Left renal cortex interstitium (tissue), 4 donors: ENCODE measurements around the gene MMP7. TPM values are rescaled to one million over a fixed set of nuclear protein-coding genes. Genes with fewer than 3 reads are reported as not detected.

Experiments
- DNase-seq, 4 donors: peaks; one replicate each; pipeline ENCODE4 v3.0.0-alpha.2; 2013; ENCODE audit warnings: low read depth in 4 of 4, low spot score in 2 of 4, missing footprints in 1 of 4
- polyA plus RNA-seq, 4 donors: library from polyadenylated mRNA; unstranded; fragments of 120-200 nt; gene quantifications; one replicate each; pipeline ENCODE4 v1.2.1, GENCODE V29; 2013; ENCODE audit not compliant: insufficient read length in 4 of 4

Gene MMP7, protein sequence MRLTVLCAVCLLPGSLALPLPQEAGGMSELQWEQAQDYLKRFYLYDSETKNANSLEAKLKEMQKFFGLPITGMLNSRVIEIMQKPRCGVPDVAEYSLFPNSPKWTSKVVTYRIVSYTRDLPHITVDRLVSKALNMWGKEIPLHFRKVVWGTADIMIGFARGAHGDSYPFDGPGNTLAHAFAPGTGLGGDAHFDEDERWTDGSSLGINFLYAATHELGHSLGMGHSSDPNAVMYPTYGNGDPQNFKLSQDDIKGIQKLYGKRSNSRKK
- polyA plus RNA-seq, result 10 to 100 TPM; 19.8 to 32.3 (median 24.8) TPM

GRCh38 chr11:102530558-102530957 lies at the start of gene MMP7:
Gene MMP7 (minus strand): TSS chr11:102530747. CDS start chr11:102530700, 47 bp downstream.
- no peak for DNase-seq

- DNase-seq, result no peak
Measured at GRCh38 chr11:102577723-102578122, 47.2 kb upstream of the MMP7 start.

DNA sequence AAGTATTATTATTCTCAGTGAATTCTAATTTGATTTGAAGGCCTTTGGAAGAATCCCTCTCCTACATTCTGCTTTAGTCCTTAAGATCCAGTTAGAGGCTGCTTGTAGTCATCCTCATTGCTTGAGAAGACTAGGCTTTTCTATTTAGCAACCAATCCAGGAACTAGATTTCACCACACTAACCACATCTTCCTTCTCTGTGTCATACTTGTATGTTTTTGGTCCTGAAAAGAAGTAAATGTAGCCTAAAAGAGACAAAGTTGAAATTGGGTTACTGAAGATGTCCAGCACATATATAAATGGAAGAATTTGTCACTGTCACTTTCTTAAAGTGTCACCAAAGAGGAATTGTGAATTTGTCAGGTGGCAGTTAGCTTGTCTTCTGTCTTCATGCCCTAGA lies 46.6 kb upstream of the MMP7 start:
- no peak for DNase-seq

- DNase-seq, result no peak
Measured at GRCh38 chr11:102576350-102576749, 45.8 kb upstream of the MMP7 start.

DNA sequence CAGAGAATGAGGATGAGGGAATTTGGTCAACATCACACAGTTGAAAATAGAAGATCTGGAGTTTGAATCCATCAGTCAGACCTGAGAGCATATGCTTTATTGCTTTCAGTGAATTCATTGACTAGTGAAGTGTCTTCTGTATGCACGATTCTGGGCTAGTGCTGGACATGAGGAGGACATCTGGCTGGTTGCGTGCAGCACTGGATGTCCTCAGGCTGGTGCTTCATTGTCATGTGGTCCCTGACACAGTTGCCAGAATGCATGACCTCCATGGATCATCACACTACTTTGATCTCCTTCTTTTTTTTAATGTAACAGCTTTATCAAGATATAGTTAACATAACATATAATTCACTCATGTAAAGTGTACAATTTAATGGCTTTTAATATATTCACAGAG lies 44.5 kb upstream of the MMP7 start:
- DNase-seq, result no peak

DNA sequence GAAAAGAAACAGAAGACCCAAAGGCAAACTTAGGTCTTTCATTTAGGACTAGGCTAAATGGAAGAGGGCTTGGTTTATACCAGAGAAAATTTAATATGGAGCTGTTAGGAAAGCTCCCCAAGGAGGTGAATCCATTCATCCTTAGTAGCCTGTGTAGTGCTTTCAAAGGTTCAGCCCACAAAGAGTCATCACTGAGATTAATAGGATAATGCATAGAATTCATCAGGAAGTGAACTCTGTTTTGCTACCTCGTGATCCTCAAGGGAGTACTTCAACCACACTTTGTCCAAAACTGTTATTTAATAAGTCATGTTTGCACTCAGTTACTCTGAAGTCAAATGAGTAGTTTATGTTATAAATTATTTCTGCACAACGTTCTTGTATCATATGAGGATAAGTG lies 43.3 kb upstream of the MMP7 start:
- DNase-seq, result no peak

DNA sequence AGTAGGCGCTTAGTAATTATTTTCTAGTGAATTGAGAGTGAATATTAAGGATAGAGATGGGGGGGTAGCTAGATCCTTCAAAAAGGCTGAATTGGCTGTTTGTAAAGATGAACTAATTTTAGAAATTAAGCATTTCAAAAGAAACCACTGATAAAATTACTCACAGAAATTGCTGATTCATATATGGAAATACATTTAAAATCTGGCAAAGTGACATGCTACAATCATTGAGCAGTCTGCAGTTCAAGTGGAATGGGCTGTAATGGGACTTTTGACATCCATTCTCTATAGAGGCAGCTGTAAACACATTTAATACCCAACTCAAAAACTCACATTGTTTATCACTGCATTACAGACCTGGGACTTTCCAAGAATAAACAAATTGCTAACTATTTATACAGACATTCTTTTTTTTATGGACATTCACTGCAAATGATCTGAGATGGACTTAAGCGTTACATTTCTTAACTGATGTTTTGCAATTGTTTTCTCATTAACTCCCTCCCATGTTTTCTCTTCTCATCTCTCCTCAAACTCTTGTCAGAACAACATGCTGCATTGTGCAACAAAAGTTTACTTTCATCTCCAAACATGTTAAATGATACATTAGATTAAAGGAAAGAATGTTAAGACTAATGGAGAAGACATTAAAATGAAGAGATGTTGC lies 42.1 kb upstream of the MMP7 start:
- no peak for DNase-seq

DNA sequence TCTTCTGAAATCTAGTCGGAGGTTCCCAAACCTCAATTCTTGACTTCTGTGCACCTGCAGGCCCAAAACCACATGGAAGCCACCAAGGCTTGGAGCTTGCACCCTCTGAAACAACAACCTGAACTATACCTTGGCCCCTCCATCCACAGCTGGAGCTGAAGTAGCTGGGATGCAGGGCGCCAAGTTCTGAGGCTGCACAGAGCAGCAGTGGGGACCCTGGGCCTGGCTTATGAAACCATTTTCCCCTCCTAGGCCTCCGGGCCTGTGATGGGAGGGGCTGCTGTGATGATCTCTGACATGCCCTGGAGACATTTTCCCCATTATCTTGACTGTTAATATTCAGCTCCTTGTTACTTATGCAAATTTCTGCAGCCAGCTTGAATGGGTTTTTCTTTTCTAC lies 38.3 kb upstream of the MMP7 start:
- DNase-seq, result no peak

DNA sequence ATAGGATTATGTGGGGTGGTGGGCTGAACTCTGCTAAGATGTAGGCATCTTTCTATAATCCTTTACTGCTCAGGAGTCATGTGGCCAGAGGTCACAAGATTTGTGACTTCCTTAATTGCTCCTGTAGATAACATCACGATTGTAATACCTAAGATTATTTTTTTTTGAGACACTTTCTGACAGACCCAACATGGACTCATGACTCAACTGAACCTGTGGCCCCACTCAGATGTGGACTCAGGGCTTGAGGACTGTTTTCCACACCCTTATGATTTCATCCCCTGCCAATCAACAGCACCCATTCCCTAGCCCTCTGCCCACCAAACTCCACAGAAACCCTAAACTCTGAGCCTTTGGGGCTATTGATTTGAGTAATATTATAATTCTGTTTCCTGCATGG lies 35.6 kb upstream of the MMP7 start:
- no peak for DNase-seq

- DNase-seq, result no peak
Measured at GRCh38 chr11:102564110-102564509, 33.6 kb upstream of the MMP7 start.

GRCh38 chr11:102561636-102562035 lies 31.1 kb upstream of the MMP7 start:
- DNase-seq, result no peak

GRCh38 chr11:102560555-102561011 lies 30.0 kb upstream of the MMP7 start:
- no peak for DNase-seq

- DNase-seq, result no peak
Measured at GRCh38 chr11:102559839-102560238, 29.3 kb upstream of the MMP7 start.

- no peak for DNase-seq
Measured at GRCh38 chr11:102555091-102555490, 24.5 kb upstream of the MMP7 start.

DNA sequence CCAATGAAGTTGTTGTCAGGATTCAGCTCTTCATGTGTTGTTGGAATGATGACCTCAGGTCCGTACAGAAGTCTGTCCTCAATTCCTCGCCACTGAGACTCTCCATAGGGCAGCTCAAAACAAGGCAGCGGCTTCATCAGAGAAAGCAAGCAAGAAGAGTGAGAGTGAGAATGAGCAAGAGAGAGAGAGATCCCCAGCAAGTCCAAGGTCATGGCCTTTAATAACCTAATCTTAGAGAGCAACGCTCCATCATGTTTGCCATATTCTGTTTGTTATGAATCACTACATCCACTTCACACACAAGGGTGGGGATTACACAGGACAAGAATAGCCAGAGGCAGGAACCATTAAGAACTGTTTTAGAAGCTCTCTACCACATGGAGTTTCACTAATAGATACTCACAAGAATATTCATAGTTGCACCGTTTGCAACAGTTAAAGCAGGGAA lies 23.3 kb upstream of the MMP7 start:
- no peak for DNase-seq

DNA sequence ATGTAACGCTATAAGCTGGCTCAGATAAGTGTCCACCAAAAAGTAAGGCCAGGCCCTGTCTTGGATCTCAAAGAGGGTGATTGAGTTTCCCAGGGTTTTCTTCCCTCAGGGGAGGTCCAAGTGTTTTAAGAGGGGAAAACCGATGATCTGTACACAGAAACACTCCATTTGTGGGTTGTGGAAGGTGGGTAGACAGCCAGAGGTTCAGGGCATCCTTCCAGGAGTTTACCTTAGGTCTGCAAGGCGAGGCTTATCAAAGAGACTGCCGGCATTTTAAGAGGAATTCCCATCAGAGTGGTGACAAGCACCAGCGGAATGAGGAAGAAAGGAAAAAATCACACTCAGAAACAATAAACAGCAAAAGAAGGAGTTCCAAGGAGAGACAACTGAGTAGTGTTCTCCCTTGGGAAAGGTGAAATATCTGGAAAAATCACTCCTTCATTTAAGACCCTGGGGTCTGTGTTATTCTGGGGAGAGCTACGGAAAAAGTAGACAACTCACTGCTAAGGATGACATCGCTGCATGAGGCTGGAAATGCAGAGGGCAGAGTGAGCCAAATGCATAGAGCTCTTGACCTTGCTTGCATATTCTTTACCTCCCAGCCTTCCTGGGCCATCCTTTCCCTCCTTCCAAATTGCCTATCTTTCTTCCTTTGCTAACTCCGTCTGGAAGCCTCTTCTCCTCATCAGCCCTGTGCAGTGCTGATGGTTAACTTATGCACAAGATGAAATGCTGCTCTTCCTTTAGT lies 22.1 kb upstream of the MMP7 start:
- DNase-seq, result no peak

- DNase-seq, result no peak
Measured at GRCh38 chr11:102552020-102552419, 21.5 kb upstream of the MMP7 start.

GRCh38 chr11:102551169-102551781 lies 20.7 kb upstream of the MMP7 start:
- no peak for DNase-seq

GRCh38 chr11:102546923-102547471 lies 16.4 kb upstream of the MMP7 start:
- DNase-seq, result no peak

DNA sequence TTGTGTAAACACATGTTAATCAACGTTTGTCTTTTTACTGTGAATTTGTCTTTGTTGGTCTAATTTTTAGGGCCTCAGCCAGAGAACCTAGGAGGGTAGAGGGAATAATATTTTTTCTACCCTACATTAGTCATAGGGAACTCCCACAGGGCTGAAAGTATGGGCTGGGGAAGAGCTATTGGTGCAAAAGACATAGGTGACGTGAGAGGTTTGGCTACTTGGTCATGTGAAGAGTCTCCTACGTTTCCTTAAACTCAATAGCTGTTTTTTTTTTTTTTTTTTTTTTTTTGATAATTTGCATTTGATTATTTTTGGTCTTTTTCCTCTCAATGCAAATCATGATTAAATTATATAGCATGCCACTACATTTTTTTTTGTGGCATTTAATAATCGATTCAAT lies 15.9 kb upstream of the MMP7 start:
- no peak for DNase-seq

DNA sequence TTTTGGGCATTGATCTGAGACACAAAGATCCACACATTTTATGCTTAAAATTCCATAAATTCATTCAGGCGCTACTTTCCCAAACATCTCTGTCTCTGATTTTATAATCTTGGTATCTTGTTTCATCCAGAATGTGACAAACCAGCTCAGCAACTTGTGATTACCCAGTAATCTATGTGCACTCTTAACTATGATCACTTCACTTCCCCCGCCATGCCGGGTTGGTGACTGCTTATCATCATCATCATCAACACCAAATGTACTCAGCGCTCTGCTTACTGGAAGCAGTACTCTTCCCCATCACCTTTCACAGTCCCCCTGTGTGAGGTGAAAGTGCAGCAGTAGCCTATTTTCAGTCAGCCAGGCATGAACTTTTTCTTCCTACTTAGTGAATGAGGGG lies 15.2 kb upstream of the MMP7 start:
- no peak for DNase-seq
